Jurkat, Clone E6-1 (cell line): ENCODE measurements around the gene SUFU.

ENCODE experiments used
- DNase-seq: peaks from one replicate; pipeline ENCODE4 v3.0.0-alpha.2; 2011; ENCODE audit warnings: low read depth, low spot score
- H3K4me3 ChIP-seq: 2 replicates; pipeline ENCODE4 v1.5.1; 2011; ENCODE audit warnings: mild to moderate bottlenecking, low read length, control low read depth, moderate library complexity

SUFU gene

GRCh38 chr10:102538811-102539210 lies 35.0 kb downstream of the SUFU start:
- no peak overlapping the region for H3K4me3 ChIP-seq
- no peak for DNase-seq

- no peak overlapping the region for H3K4me3 ChIP-seq
- peak; percentile 3 for DNase-seq
Observed at GRCh38 chr10:102540023-102540422, 36.3 kb downstream of the SUFU start.

GRCh38 chr10:102542800-102543418 lies 39.1 kb downstream of the SUFU start:
- H3K4me3 ChIP-seq = no peak overlapping the region
- DNase-seq = no peak

GRCh38 chr10:102545265-102545871 lies 41.6 kb downstream of the SUFU start:
- no peak overlapping the region for H3K4me3 ChIP-seq
- no peak for DNase-seq

- H3K4me3 ChIP-seq = no peak overlapping the region
- no peak for DNase-seq
Observed at GRCh38 chr10:102545997-102546396, 42.2 kb downstream of the SUFU start.

GRCh38 chr10:102546606-102547320 lies 43.0 kb downstream of the SUFU start:
- no peak overlapping the region for H3K4me3 ChIP-seq
- DNase-seq = no peak

GRCh38 chr10:102549549-102549948 lies 45.8 kb downstream of the SUFU start:
- no peak for DNase-seq
- no peak overlapping the region for H3K4me3 ChIP-seq

GRCh38 chr10:102550636-102551210 lies 47.0 kb downstream of the SUFU start:
- DNase-seq = no peak
- no peak overlapping the region for H3K4me3 ChIP-seq

GRCh38 chr10:102552533-102552932 lies 48.8 kb downstream of the SUFU start:
- no peak for DNase-seq
- H3K4me3 ChIP-seq = no peak overlapping the region

GRCh38 chr10:102553771-102554170 lies 50.0 kb downstream of the SUFU start:
- no peak overlapping the region for H3K4me3 ChIP-seq
- DNase-seq = no peak

GRCh38 chr10:102554531-102554930 lies 50.8 kb downstream of the SUFU start:
- H3K4me3 ChIP-seq = no peak overlapping the region
- no peak for DNase-seq

- no peak for DNase-seq
- H3K4me3 ChIP-seq = no peak overlapping the region
Observed at GRCh38 chr10:102555781-102556328, 52.1 kb downstream of the SUFU start.

GRCh38 chr10:102557569-102557968 lies 53.8 kb downstream of the SUFU start:
- no peak for DNase-seq
- H3K4me3 ChIP-seq = no peak overlapping the region

- H3K4me3 ChIP-seq = no peak overlapping the region
- DNase-seq = no peak
Observed at GRCh38 chr10:102559764-102560163, 56.0 kb downstream of the SUFU start.

GRCh38 chr10:102564209-102564834 lies 60.5 kb downstream of the SUFU start:
- DNase-seq = no peak
- no peak overlapping the region for H3K4me3 ChIP-seq

GRCh38 chr10:102565793-102566192 lies 62.0 kb downstream of the SUFU start:
- no peak overlapping the region for H3K4me3 ChIP-seq
- no peak for DNase-seq

GRCh38 chr10:102578782-102579181 lies 75.0 kb downstream of the SUFU start:
- DNase-seq = peak; percentile 5
- H3K4me3 ChIP-seq = no peak overlapping the region

- no peak for DNase-seq
- no peak overlapping the region for H3K4me3 ChIP-seq
Observed at GRCh38 chr10:102579328-102579727, 75.6 kb downstream of the SUFU start.

GRCh38 chr10:102580230-102580629 lies 76.5 kb downstream of the SUFU start:
- H3K4me3 ChIP-seq = no peak overlapping the region

GRCh38 chr10:102581401-102581800 lies 77.6 kb downstream of the SUFU start:
- H3K4me3 ChIP-seq = no peak overlapping the region
- DNase-seq = no peak

More at GRCh38 chr10:102580230-102580629, 76.5 kb downstream of the SUFU start:
- no peak for DNase-seq
